ENCODE data around the gene NLGN4Y.

NLGN4Y gene

GRCh38 chrY:14679181-14679580 is 154.9 kb downstream of the NLGN4Y start:
- no peak for DNase-seq

GRCh38 chrY:14694543-14694942 is 170.2 kb downstream of the NLGN4Y start:
- DNase-seq: no peak

GRCh38 chrY:14708158-14708557 is 183.8 kb downstream of the NLGN4Y start:
- no peak for DNase-seq

- DNase-seq: no peak
Measured at GRCh38 chrY:14741596-14741995, 217.3 kb downstream of the NLGN4Y start.

- no peak for DNase-seq
Measured at GRCh38 chrY:14748329-14748728, 224.0 kb downstream of the NLGN4Y start.

GRCh38 chrY:14755571-14755970 is 231.2 kb downstream of the NLGN4Y start:
- no peak for DNase-seq

- no peak for DNase-seq
Measured at GRCh38 chrY:14762903-14763302, 238.6 kb downstream of the NLGN4Y start.

- no peak for DNase-seq
Measured at GRCh38 chrY:14763600-14763999, 239.3 kb downstream of the NLGN4Y start.

DNA sequence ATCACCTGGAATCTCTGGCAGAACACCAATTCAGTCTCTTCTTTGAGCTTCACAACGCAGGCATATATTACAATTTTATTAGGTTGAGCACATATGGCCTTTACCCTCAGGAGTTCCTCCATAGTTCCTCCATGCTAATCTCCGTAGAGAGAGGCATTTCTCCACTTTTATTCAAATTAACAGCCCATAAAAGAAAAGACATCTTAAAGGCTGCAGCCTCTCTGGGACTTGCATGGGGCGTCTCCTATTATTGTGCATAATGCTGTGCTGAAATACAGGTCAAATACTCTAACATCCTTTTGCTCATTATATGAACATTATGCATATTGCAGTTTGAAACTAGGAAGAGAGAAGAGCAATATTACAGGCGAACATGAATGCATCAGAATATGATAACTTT is 253.9 kb downstream of the NLGN4Y start:
- DNase-seq: no peak

DNA sequence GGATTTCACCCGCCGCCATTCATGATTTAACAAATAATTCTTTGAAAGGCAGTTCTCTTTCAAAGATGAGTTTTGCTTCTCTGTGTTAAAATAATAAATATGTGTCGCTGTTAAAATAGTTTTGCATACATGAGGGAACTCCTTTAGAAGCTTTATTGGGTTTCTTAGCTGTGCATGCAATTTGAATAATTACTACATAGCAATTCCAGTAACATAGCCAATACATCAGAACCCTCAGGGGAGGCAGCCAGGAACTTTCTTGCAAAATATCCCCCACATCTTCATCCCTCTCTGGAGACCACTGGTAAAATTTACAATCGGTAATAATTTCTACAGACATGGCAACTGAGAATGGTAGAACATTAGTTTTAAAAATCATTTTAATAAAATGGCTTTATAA is 268.8 kb downstream of the NLGN4Y start:
- DNase-seq: no peak

DNA sequence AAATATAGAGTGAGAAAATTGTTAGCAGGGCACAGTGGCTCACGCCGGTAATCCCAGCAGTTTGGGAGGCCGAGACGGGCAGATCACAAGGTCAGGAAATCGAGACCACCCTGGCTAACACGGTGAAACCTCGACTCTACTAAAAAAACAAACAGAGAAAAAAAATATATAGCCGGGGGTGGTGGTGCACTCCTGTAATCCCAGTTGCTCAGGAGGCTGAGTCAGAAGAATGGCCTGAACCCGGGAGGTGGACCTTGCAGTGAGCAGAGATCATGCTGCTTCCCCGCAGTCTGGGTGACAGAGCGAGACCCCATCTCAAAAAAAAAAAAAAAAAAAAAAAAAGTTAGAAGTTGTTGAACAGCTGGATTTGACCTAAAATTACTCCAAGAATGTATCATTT is 269.3 kb downstream of the NLGN4Y start:
- DNase-seq: no peak

DNA sequence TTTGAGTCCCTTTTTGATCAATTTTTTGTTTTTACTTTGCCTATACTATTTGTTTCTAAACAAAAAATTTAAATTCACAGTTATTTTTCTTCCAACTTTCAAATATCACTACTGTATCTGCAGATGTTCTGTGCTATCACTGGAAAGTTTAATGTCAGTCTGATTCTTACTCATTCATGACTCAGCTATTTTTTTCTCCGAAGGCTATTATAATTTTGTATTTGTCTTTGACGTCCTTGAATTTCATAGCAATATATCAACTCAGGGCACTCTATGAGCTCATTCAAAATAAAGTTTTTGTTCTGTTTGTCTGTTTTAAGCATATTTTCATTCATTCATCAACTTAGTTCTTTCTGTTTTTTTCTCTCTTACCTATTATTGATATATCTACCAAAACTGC is 273.7 kb downstream of the NLGN4Y start:
- DNase-seq: no peak

GRCh38 chrY:14801096-14801495 is 276.8 kb downstream of the NLGN4Y start:
- DNase-seq: no peak

DNA sequence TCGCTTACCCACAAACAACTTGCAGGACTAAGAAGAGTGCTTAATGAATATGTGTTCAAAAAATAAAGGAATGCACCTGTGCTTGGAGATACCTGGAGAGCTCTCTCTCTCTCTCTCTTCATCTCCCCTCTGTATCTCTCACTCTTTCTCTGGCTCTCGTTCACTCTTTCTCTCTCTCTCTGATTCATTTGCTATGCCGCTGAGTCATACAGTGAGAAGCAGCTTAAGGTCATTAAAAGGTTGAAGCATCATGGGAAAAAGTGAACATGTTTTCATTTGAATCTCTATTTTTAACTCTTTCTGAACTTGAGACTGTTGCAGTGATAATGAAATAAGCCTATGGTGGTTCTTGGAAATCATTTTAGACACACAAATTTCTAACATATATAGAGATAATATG is 277.8 kb downstream of the NLGN4Y start:
- DNase-seq: no peak

DNA sequence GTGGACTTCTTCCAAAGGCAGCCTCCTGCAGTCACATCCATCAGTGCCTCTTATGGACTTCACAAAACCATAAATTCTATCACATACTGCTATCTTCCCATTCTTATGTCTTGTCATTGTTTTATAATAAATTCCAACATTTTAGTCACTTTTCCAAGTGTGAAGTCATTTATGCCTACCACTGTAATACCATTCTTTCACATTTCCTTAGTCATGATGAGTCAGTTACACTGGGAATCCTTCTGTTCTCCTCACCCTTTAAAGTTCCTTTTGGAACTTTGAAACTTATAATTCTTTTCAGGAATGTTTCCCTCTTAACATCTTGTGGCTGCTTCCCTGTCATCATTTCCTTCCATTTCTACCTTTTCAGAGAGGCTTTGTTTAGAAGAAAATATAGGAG is 279.7 kb downstream of the NLGN4Y start:
- DNase-seq: no peak

GRCh38 chrY:14818452-14818851 is 294.1 kb downstream of the NLGN4Y start:
- no peak for DNase-seq

- DNase-seq: no peak
Measured at GRCh38 chrY:14822201-14822600, 297.9 kb downstream of the NLGN4Y start.

DNA sequence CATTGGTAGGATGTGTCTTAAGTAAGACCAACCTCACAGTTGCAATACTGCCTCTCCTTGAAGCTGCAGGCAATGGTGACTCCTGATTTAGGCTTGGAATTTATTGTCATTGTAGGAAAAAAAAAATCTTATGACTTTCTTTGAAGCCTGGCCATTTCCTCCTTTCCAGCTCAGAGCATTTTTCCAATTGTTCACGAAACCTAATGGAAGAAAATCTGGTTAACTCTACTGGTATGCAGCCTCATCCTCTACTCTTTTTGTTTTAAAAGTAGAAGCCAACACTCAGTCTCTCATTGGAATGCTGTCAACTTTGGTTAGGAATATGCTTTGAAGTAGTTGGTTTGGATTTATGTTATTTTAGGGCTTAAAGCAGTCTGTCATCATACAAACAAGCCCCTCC is 298.6 kb downstream of the NLGN4Y start:
- DNase-seq: no peak

DNA sequence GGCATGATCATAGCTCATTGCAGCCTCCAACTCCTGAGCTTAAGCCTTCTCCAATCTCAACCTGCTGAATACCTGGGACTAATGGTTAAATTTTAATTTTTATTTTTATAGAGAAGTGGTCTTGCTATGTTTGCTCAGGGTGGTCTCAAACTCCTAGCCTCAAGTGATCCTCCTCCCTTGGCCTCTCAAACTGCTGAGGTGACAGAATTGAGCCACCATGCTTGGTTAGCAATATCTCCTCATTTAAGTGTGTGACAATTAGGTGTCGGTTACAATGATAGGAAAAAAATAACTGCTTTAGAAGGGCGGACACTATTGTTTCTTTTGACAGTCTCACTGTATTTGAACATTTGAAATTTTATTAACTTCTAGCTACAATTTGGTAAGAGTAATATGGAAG is 300.3 kb downstream of the NLGN4Y start:
- no peak for DNase-seq

- no peak for DNase-seq
Measured at GRCh38 chrY:14825728-14826127, 301.4 kb downstream of the NLGN4Y start.

GRCh38 chrY:14828531-14828930 is 304.2 kb downstream of the NLGN4Y start:
- no peak for DNase-seq

GRCh38 chrY:14829366-14829885 is 305.1 kb downstream of the NLGN4Y start:
- no peak for DNase-seq

DNA sequence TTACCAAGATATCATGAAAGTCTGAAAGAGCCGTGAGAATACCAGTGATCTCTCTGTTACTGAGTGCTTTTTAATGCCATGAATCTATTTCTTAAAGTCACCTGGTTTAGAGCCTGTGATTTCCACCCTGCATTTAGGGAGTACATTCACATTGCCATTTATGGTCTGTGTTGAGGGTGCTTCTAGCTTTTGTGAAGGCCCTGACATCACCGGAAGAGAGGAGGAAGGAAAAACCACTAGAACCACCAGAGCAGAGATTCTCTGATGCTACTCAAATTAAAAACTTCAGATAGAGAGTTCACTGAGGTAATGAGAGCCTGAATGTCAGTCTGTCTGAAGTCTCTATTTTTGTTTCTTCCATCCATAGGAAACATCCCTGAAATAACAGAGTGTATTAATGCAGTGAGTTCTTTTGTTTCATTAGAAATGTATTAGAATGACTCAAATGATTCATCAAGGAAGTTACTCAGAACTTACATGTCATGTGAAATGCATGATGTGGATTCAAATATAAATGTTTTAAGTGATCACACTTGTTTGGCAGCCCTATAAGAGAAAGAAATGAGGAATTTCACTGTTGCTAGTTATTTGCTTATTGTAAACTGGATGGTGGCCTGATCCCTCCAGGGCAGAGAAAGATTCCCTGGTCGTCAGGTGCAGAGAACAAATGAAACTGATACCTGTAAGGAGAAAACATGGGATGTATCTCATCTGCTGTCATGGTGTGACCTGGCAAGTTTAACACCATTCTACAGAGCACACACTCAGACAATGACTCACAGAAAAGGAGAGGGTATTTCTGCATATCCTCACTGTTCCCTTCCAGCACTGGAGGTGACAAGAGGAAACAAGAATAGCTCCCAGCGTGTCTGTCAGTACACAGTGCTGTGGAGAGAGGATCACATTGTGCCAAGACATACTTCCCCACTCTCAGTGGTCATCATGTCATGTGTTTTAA is 310.1 kb downstream of the NLGN4Y start:
- DNase-seq: no peak

DNA sequence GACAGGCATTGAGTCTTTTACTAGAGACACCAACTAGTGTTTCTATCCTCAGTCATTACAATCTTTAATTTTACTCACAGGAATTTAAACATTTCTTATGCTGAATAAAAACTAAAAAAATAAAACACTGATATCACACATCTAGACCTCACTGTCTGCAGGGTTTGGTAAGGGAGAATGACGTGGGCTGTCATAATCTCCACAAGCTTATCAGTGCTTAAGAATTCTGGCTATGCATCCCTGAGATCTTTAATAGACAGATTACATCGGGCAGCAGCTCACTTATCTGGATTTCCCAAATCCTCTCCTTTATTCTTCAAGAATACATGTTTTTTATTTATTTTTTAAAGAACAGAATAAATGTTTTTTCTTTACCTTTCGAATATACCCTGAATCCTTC is 313.1 kb downstream of the NLGN4Y start:
- DNase-seq: no peak

GRCh38 chrY:14850734-14851133 is 326.4 kb downstream of the NLGN4Y start:
- no peak for DNase-seq
